Dendritic cell treated with granulocyte-macrophage colony-stimulating factor and Interleukin-4, amounts not matched to agents 40 ng/mL and 50 ng/mL, for 4 days (primary cell): Measurements from ENCODE around the gene PTPRN2.

ENCODE experiments used
- H3K27ac Mint-ChIP-seq: one replicate; pipeline ENCODE4 v1.8.0; 2022; ENCODE audit warnings: mild to moderate bottlenecking, mixed read lengths
- H3K27me3 Mint-ChIP-seq: one replicate; pipeline ENCODE4 v1.8.0; 2022; ENCODE audit warnings: mild to moderate bottlenecking, mixed read lengths
- H3K36me3 Mint-ChIP-seq: one replicate; pipeline ENCODE4 v1.8.0; 2022; ENCODE audit warnings: low read depth, mixed read lengths
- H3K4me1 Mint-ChIP-seq: one replicate; pipeline ENCODE4 v1.8.0; 2022; ENCODE audit warnings: low read depth, mixed read lengths
- H3K4me3 Mint-ChIP-seq: one replicate; pipeline ENCODE4 v1.8.0; 2022; ENCODE audit warnings: mild to moderate bottlenecking, moderate library complexity, mixed read lengths
- H3K9me3 Mint-ChIP-seq: one replicate; pipeline ENCODE4 v1.8.0; 2022; ENCODE audit warnings: mixed read lengths
- intact Hi-C: fragments of 100-400 bp; cut with micrococcal nuclease; formaldehyde crosslinking; loops from one replicate; pipeline ENCODE4 v1.15.0; 2022

Gene PTPRN2

GRCh38 chr7:158026636-158027265 lies 560.9 kb downstream of the PTPRN2 start:
- Mint-ChIP-seq H3K27ac (no peak overlapping the region), H3K9me3 (no peaks in the 10 kb centered on the region), H3K27me3 (no peaks in the 10 kb centered on the region), H3K4me1 (peaks cover 9% of the 10 kb centered on the region), H3K4me3 (no peak overlapping the region), H3K36me3 (no peaks in the 10 kb centered on the region)
- intact Hi-C loops: no loop called here

DNA sequence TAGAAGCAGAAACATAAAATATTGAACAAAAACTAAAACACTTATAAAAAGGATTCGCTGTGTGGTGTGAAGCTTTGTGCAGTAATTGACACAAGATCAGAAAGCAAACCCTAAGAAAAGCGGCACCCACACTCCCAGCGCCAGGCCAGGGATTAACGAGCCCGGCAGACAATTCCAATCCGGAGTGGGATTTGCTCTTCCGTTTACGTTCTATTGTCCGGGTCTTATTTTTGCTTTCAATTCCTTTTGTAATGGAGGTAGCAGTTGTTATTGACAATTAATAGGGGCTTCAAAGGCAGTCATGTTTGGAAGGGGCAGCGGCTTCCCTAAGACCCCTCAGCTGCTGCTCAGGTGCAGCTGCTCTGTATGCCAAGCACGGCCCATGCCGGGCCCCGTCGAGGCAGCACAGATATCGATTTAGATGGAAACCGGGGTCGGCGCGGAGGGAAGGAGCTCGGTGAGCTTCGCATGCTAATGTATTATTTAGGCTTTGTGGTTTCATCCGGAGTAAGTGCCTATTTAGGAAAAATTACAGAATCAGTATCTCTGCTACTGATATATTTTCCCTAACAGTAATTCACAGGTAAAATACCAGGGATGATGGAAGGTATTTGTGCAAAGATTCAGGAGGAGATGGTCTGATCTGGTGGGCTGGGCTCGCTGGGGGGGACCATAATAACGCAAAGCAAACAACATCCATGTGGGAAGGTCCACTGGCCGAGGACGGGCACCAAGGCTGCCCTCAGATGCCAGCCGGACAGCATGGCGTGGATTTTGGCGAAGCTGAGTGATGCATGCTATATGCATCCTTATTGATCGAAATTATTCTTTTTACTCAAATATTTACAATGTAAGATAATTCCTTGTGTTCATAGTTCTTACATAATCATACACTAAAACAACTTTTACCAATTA lies 561.7 kb downstream of the PTPRN2 start:
- intact Hi-C loops: no loop called here
- no peak overlapping the region for H3K27ac Mint-ChIP-seq
- H3K9me3 Mint-ChIP-seq: no peaks in the 10 kb centered on the region
- H3K4me3 Mint-ChIP-seq: no peak overlapping the region
- H3K36me3 Mint-ChIP-seq: no peaks in the 10 kb centered on the region
- peaks cover 9% of the 10 kb centered on the region for H3K4me1 Mint-ChIP-seq
- no peaks in the 10 kb centered on the region for H3K27me3 Mint-ChIP-seq

DNA sequence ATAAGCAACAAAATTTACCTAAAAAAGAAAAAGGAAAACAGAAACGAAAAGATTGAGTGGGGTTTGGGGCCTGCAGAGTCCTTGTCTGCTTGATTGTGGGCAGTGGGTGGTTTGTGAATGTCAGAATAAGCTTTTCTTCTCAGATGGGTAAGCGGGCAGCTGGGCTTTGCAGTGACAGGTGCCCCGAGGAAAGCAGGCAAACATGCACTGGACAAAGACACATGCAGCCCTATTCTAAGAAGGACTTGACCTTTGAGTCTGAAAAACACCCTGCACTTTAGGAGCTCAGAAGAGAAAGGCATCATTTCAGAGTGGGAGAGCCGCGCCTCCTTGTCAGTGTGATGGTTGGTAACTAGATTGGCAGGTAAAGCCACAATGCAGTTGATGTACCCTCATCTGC lies 562.7 kb downstream of the PTPRN2 start:
- H3K4me3 Mint-ChIP-seq: no peak overlapping the region
- H3K4me1 Mint-ChIP-seq: peaks cover 9% of the 10 kb centered on the region
- no peak overlapping the region for H3K27ac Mint-ChIP-seq
- H3K27me3 Mint-ChIP-seq: no peaks in the 10 kb centered on the region
- H3K9me3 Mint-ChIP-seq: no peaks in the 10 kb centered on the region
- intact Hi-C loops: no loop called here
- H3K36me3 Mint-ChIP-seq: no peaks in the 10 kb centered on the region

- H3K4me1 Mint-ChIP-seq: peaks cover 9% of the 10 kb centered on the region
- H3K4me3 Mint-ChIP-seq: no peak overlapping the region
- intact Hi-C loops: no loop called here
- no peaks in the 10 kb centered on the region for H3K27me3 Mint-ChIP-seq
- H3K27ac Mint-ChIP-seq: no peak overlapping the region
- no peaks in the 10 kb centered on the region for H3K36me3 Mint-ChIP-seq
- no peaks in the 10 kb centered on the region for H3K9me3 Mint-ChIP-seq
These were observed 563.3 kb downstream of the PTPRN2 start for GRCh38 chr7:158024351-158024715.

DNA sequence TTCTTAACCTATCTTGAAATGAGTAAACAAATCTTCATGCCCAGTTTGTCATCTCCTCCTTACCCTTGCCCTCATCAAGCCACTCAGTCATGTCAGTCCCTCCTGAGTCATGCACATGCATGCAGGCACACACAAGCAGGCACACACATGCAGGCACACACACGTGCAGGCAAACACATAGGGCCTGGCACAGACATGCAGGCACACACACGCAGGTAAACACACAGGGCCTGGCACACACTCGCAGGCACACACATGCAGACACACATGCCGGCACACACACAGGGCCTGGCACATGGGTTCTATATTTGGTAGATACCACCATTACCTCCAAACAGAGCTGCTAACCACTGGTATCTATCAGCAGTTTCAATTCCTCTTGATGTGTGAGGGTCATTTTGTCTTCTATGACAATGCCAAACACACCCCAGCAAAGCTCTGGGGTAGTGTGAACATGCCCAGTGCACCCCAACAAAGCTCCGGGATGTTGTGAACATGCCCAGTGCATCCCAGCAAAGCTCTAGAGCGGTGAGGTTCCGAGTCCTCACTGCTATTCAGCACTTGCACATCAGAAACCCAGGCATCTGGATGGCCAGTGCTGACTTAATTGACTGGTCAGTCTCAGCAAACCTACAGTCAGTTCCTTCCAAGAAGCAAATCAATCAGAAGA lies 563.8 kb downstream of the PTPRN2 start:
- no peaks in the 10 kb centered on the region for H3K27me3 Mint-ChIP-seq
- H3K4me3 Mint-ChIP-seq: no peak overlapping the region
- no peaks in the 10 kb centered on the region for H3K9me3 Mint-ChIP-seq
- peaks cover 9% of the 10 kb centered on the region for H3K4me1 Mint-ChIP-seq
- intact Hi-C loops: no loop called here
- no peak overlapping the region for H3K27ac Mint-ChIP-seq
- H3K36me3 Mint-ChIP-seq: no peaks in the 10 kb centered on the region

DNA sequence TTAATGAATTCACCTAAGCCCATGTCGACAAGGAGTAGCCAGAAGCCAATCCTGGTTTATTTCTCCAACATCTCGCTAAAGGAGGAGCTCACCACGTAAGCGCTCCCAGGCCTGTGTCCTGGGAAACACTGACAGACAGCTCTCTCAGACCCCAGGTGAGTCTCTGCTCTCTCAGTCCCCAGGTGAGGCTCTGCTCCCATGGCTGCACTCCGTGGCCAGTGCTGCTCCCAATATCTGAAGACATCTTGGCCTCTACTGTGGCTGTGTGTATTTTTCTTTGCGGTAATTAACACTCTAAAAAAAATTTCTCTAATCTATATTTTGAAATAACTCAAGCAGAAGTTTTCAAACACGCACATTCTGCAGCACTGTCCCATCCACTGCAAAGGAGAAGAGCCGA lies 564.5 kb downstream of the PTPRN2 start:
- Mint-ChIP-seq H3K27me3 (no peaks in the 10 kb centered on the region), H3K4me1 (peaks cover 9% of the 10 kb centered on the region), H3K4me3 (no peak overlapping the region), H3K36me3 (no peaks in the 10 kb centered on the region), H3K27ac (no peak overlapping the region), H3K9me3 (no peaks in the 10 kb centered on the region)
- intact Hi-C loops: no loop called here

DNA sequence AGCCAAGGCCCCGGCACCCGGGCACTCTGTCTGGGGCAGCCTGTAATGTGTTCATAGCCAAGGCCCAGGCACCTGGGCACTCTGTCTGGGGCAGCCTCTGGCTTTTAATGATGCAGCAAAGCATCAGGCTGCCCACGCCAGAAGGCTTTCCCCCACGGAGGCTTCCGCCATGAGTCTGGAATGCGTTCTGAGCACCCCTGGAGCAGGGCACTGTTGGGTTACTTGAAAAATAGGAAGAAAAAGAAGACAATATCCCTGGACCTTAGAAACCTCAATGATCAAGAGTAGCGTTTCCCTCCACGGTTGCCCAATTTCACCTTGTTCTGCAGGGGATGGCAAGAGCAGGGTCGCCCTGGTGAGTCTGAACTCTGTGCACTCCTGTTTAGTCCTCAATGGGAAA lies 565.0 kb downstream of the PTPRN2 start:
- Mint-ChIP-seq H3K27me3 (no peaks in the 10 kb centered on the region), H3K27ac (no peak overlapping the region), H3K4me3 (no peak overlapping the region), H3K36me3 (no peaks in the 10 kb centered on the region), H3K9me3 (no peaks in the 10 kb centered on the region), H3K4me1 (peaks cover 9% of the 10 kb centered on the region)
- intact Hi-C loops: no loop called here

GRCh38 chr7:158021836-158022235 lies 565.8 kb downstream of the PTPRN2 start:
- no peaks in the 10 kb centered on the region for H3K36me3 Mint-ChIP-seq
- H3K27me3 Mint-ChIP-seq: no peaks in the 10 kb centered on the region
- H3K9me3 Mint-ChIP-seq: no peaks in the 10 kb centered on the region
- H3K27ac Mint-ChIP-seq: no peak overlapping the region
- H3K4me1 Mint-ChIP-seq: peaks cover 9% of the 10 kb centered on the region
- intact Hi-C loops: no loop called here
- no peak overlapping the region for H3K4me3 Mint-ChIP-seq

- intact Hi-C loops: no loop called here
- Mint-ChIP-seq H3K27ac (no peak overlapping the region), H3K27me3 (no peaks in the 10 kb centered on the region), H3K9me3 (no peaks in the 10 kb centered on the region), H3K36me3 (no peaks in the 10 kb centered on the region), H3K4me1 (peaks cover 9% of the 10 kb centered on the region), H3K4me3 (no peak overlapping the region)
These were observed 566.9 kb downstream of the PTPRN2 start for GRCh38 chr7:158020706-158021095.

DNA sequence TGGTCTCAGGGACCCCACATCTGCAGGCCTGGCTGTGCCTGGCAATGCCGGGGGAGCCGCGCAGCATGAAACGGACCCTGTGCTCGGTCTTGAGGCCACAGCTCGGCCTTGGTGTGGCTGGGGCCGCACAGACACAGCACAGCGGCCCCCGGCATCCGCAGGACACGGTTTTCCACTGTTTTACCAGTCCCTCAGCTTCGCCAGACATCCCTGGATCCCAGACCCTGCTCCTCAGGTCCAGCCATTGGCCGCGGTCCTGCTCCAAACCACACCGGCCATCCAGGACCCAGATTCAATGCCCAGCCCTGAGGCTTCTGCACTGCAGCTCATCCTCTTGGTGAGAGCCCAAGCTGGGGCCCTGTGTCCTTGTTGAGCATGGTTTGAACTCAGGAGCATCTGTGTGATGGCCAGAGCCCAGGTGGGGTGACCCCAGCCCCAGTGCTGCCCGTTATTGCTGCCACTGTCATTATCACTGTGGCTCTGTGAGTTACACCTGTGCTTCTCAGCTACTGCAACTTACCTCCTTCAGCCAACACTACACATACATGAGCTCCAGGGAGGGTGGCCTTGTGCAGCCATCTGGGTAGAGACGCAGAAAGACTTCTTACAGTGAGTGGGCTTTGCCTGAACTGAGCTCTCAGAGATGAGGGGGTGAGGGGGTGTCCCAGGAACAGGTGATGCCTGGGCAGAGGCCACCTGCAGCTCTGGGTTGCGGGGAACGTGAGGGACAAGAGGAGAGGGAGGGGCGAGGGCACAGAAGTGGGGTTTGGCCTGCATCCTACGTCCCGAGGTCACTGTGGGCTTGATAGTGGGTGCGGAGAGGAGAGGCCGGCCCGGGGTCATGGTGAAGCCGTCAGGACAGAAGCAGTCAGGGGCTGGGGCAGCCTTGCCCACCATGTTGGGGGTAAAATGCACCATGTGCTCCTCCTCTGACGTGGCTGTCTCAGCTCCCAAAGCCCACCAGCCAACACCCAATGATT lies 567.6 kb downstream of the PTPRN2 start:
- intact Hi-C loops: no loop called here
- Mint-ChIP-seq H3K4me1 (peaks cover 9% of the 10 kb centered on the region), H3K9me3 (no peaks in the 10 kb centered on the region), H3K27me3 (no peaks in the 10 kb centered on the region), H3K36me3 (no peaks in the 10 kb centered on the region), H3K27ac (no peak overlapping the region), H3K4me3 (no peak overlapping the region)

- H3K9me3 Mint-ChIP-seq: no peaks in the 10 kb centered on the region
- no peaks in the 10 kb centered on the region for H3K27me3 Mint-ChIP-seq
- no peak overlapping the region for H3K4me3 Mint-ChIP-seq
- intact Hi-C loops: no loop called here
- H3K27ac Mint-ChIP-seq: no peak overlapping the region
- no peaks in the 10 kb centered on the region for H3K36me3 Mint-ChIP-seq
- peaks cover 9% of the 10 kb centered on the region for H3K4me1 Mint-ChIP-seq
These were observed 568.5 kb downstream of the PTPRN2 start for GRCh38 chr7:158018971-158019645.

DNA sequence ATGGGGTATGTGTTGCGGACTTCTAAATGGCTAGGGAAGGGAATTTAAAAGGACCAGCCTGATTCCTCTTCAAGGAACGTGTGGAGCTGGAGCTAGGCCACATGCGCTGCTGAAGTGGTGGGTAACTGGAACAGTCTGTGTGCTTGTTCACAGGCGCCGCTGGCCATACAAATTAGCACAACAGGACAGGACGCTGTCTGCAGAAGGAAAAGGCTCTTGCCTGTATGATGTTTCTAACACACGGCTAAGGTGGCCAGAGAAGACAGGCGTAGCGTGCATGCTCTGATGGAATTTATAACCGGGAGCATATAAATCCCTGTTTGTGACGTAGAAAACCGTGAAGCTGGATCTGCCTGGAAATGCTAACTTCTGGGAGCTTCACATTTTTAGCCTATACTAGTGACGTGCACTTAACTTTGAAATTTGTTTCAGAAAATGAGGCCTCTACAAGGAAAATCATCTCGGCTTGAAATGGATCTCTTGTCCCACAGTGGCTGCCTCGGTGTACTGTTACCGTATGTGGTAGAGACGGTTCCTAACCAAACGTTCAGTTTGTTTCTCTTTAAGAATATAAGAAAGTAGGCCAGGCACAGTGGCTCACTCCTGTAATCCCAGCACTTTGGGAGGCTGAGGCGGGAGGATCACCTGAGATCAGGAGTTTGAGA lies 569.4 kb downstream of the PTPRN2 start:
- no peaks in the 10 kb centered on the region for H3K27me3 Mint-ChIP-seq

More for the DNA sequence above, 569.4 kb downstream of the PTPRN2 start:
- Mint-ChIP-seq H3K36me3 (no peaks in the 10 kb centered on the region), H3K27ac (no peak overlapping the region), H3K9me3 (no peaks in the 10 kb centered on the region), H3K4me1 (peaks cover 2% of the 10 kb centered on the region), H3K4me3 (no peak overlapping the region)
- intact Hi-C loops: no loop called here
